H9 (cell line): ENCODE measurements around the gene SLAMF6. TPM values are rescaled to one million over a fixed set of nuclear protein-coding genes. Genes with fewer than 3 reads are reported as not detected.

Source experiments
- DNase-seq: peaks from one replicate; pipeline ENCODE4 v3.0.0-alpha.2; 2017
- H2AFZ ChIP-seq: one replicate; pipeline ENCODE4 v1.6.1; 2013; ENCODE audit warnings: mild to moderate bottlenecking, low read length, control low read depth, moderate library complexity
- H2AK5ac ChIP-seq: 2 replicates; pipeline ENCODE4 v1.6.1; 2013; ENCODE audit warnings: low read length, control low read depth, mixed read lengths; ENCODE audit not compliant: insufficient read length
- H2BK120ac ChIP-seq: one replicate; pipeline ENCODE4 v1.6.1; 2013; ENCODE audit warnings: low read depth, mild to moderate bottlenecking, low read length, control low read depth, inconsistent platforms; ENCODE audit not compliant: poor library complexity, severe bottlenecking
- H2BK12ac ChIP-seq: 2 replicates; pipeline ENCODE4 v1.6.1; 2013; ENCODE audit warnings: low read length, control low read depth, mixed read lengths, low read depth; ENCODE audit not compliant: insufficient read length
- H2BK15ac ChIP-seq: 2 replicates; pipeline ENCODE4 v1.6.1; 2013; ENCODE audit warnings: low read depth, low read length, control low read depth
- H2BK20ac ChIP-seq: one replicate; pipeline ENCODE4 v1.6.1; 2013; ENCODE audit warnings: low read depth, mild to moderate bottlenecking, low read length, control low read depth, inconsistent platforms; ENCODE audit not compliant: poor library complexity, severe bottlenecking
- H2BK5ac ChIP-seq: 2 replicates; pipeline ENCODE4 v1.6.1; 2013; ENCODE audit warnings: low read length, control low read depth, mixed read lengths; ENCODE audit not compliant: insufficient read length
- H3K14ac ChIP-seq: 2 replicates; pipeline ENCODE4 v1.6.1; 2013; ENCODE audit warnings: low read length, control low read depth; ENCODE audit not compliant: insufficient read depth
- H3K18ac ChIP-seq: 2 replicates; pipeline ENCODE4 v1.6.1; 2013; ENCODE audit warnings: low read depth, mild to moderate bottlenecking, mixed read lengths, low read length, control low read depth; ENCODE audit not compliant: insufficient read length
- H3K23ac ChIP-seq: 2 replicates; pipeline ENCODE4 v1.6.1; 2013; ENCODE audit warnings: low read length, control low read depth, mixed read lengths, low read depth; ENCODE audit not compliant: insufficient read length
- H3K23me2 ChIP-seq: 2 replicates; pipeline ENCODE4 v1.6.1; 2013; ENCODE audit warnings: low read depth, mild to moderate bottlenecking, mixed read lengths, low read length, control low read depth; ENCODE audit not compliant: insufficient read length, poor library complexity, severe bottlenecking
- H3K27ac ChIP-seq: 2 replicates; pipeline ENCODE4 v1.5.1; 2013; ENCODE audit warnings: low read length, control low read depth, mixed read lengths, low read depth; ENCODE audit not compliant: insufficient read length
- H3K27me3 ChIP-seq: 2 replicates; pipeline ENCODE4 v1.6.1; 2013; ENCODE audit warnings: low read length, control low read depth, inconsistent platforms; ENCODE audit not compliant: insufficient read depth
- H3K4ac ChIP-seq: 2 replicates; pipeline ENCODE4 v1.6.1; 2013; ENCODE audit warnings: low read depth, mild to moderate bottlenecking, control low read depth, inconsistent platforms, low read length, moderate library complexity
- H3K4me1 ChIP-seq: 2 replicates; pipeline ENCODE4 v1.6.1; 2013; ENCODE audit warnings: low read length, control low read depth, inconsistent platforms; ENCODE audit not compliant: insufficient read depth
- H3K4me2 ChIP-seq: 2 replicates; pipeline ENCODE4 v1.6.1; 2013; ENCODE audit warnings: low read length, control low read depth, mixed read lengths; ENCODE audit not compliant: insufficient read length, insufficient read depth
- H3K56ac ChIP-seq: 2 replicates; pipeline ENCODE4 v1.6.1; 2013; ENCODE audit warnings: low read depth, mild to moderate bottlenecking, mixed read lengths, low read length, control low read depth; ENCODE audit not compliant: insufficient read length
- H3K79me1 ChIP-seq: 2 replicates; pipeline ENCODE4 v1.6.1; 2013; ENCODE audit warnings: low read depth, mild to moderate bottlenecking, moderate library complexity, low read length, control low read depth, inconsistent platforms; ENCODE audit not compliant: insufficient read depth, poor library complexity, severe bottlenecking
- H3K79me2 ChIP-seq: 2 replicates; pipeline ENCODE4 v1.6.1; 2013; ENCODE audit warnings: low read length, control low read depth, inconsistent platforms; ENCODE audit not compliant: insufficient read depth
- H3K9ac ChIP-seq: 2 replicates; pipeline ENCODE4 v1.6.1; 2013; ENCODE audit warnings: low read length, control low read depth, mixed read lengths; ENCODE audit not compliant: insufficient read length; ENCODE audit errors: extremely low read depth
- H3K9me3 ChIP-seq: one replicate; pipeline ENCODE4 v1.6.1; 2013; ENCODE audit warnings: low read depth, low read length, inconsistent platforms; ENCODE audit not compliant: control insufficient read depth
- H3T11ph ChIP-seq: one replicate; pipeline ENCODE4 v1.6.1; 2013; ENCODE audit warnings: mild to moderate bottlenecking, low read length, control low read depth, inconsistent platforms
- H4K20me1 ChIP-seq: one replicate; pipeline ENCODE4 v1.6.1; 2013; ENCODE audit not compliant: control insufficient read depth, insufficient read length, insufficient read depth
- H4K5ac ChIP-seq: 2 replicates; pipeline ENCODE4 v1.6.1; 2013; ENCODE audit warnings: low read depth, mild to moderate bottlenecking, mixed read lengths, low read length, control low read depth; ENCODE audit not compliant: insufficient read length
- H4K8ac ChIP-seq: replicated peaks from 2 replicates; pipeline ENCODE4 v1.6.1; 2013; ENCODE audit warnings: low read length, control low read depth, mixed read lengths, low read depth; ENCODE audit not compliant: insufficient read length
- H4K91ac ChIP-seq: 2 replicates; pipeline ENCODE4 v1.6.1; 2013; ENCODE audit warnings: low read depth, mild to moderate bottlenecking, moderate library complexity, mixed read lengths, low read length, control low read depth; ENCODE audit not compliant: insufficient read length
- H3K27ac Mint-ChIP-seq, 3 experiments: 2 replicates in 2 of 3; 3 replicates in 1 of 3; pipeline ENCODE4 v1.8.0; 2020 to 2021; ENCODE audit warnings: mixed read lengths in 3 of 3, mild to moderate bottlenecking in 1 of 3, moderate library complexity in 1 of 3
- H3K27me3 Mint-ChIP-seq: 2 replicates; pipeline ENCODE4 v1.8.0; 2021; ENCODE audit warnings: low read depth, mild to moderate bottlenecking, moderate library complexity, mixed read lengths
- H3K36me3 Mint-ChIP-seq, 3 experiments: 2 replicates in 2 of 3; 3 replicates in 1 of 3; pipeline ENCODE4 v1.8.0; 2020 to 2021; ENCODE audit warnings: low read depth in 3 of 3, mixed read lengths in 3 of 3; ENCODE audit not compliant: insufficient read depth in 1 of 3
- H3K4me1 Mint-ChIP-seq, 2 experiments: 2 replicates each; pipeline ENCODE4 v1.8.0; 2020; ENCODE audit warnings: mixed read lengths in 2 of 2
- H3K4me3 Mint-ChIP-seq, 2 experiments: 2 replicates in 1 of 2; 3 replicates in 1 of 2; pipeline ENCODE4 v1.8.0; 2020 to 2021; ENCODE audit warnings: mild to moderate bottlenecking in 2 of 2, mixed read lengths in 2 of 2, moderate library complexity in 1 of 2
- H3K9me3 Mint-ChIP-seq, 2 experiments: 2 replicates in 1 of 2; 3 replicates in 1 of 2; pipeline ENCODE4 v1.8.0; 2020; ENCODE audit warnings: mild to moderate bottlenecking in 2 of 2, mixed read lengths in 2 of 2, moderate library complexity in 1 of 2
- WGBS: extraction: QIAGEN DNeasy Blood & Tissue Kit; methylation state at CpG from one replicate; pipeline ENCODE4 v1.1.7; 2013; ENCODE audit warnings: missing lambda C conversion rate, low lambda C conversion rate, mixed read lengths; ENCODE audit not compliant: insufficient read length; ENCODE audit errors: extremely low coverage; 5-methylcytosine and 5-hydroxymethylcytosine counted together
- total RNA-seq: library from RNA; stranded (reverse); gene quantifications from 2 replicates; pipeline ENCODE4 v1.2.1, GENCODE V29; 2021
- TF ChIP-seq, protein P1 (sequence below): fragments of 200-600 bp; sonication (generic); conservative IDR thresholded peaks from 3 replicates; pipeline ENCODE4 v1.8.0; 2021; ENCODE audit warnings: antibody characterized with exemption, mild to moderate bottlenecking

Gene SLAMF6
- total RNA-seq, 1 experiment from 2014 or later = not detected

DNA sequence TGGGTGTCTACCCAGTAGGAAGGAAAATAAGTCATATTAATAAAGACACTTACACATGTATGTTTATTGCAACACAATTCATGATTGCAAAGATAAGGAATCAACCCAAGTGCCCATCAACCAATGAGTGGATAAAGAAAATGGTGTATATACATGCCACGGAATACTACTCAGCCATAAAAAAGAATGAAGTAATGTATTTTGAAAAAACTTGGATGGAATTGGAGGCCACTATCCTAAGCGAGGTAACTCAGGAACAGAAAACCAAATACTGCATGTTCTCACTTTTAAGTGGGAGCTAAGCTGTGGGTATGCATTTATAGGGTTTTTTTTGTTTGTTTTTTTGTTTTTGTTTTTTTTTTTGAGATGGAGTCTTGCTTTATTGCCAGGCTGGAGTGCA, 73.6 kb downstream of the SLAMF6 start:
- H3K4me1 ChIP-seq = no peaks in the 10 kb centered on the region
- no peaks in the 10 kb centered on the region for H3K23me2 ChIP-seq
- no peak overlapping the region for H2BK12ac ChIP-seq
- no peak overlapping the region for H4K91ac ChIP-seq
- H3K23ac ChIP-seq = no peak overlapping the region
- H3K56ac ChIP-seq = no peak overlapping the region
- TF ChIP-seq, protein P1, sequence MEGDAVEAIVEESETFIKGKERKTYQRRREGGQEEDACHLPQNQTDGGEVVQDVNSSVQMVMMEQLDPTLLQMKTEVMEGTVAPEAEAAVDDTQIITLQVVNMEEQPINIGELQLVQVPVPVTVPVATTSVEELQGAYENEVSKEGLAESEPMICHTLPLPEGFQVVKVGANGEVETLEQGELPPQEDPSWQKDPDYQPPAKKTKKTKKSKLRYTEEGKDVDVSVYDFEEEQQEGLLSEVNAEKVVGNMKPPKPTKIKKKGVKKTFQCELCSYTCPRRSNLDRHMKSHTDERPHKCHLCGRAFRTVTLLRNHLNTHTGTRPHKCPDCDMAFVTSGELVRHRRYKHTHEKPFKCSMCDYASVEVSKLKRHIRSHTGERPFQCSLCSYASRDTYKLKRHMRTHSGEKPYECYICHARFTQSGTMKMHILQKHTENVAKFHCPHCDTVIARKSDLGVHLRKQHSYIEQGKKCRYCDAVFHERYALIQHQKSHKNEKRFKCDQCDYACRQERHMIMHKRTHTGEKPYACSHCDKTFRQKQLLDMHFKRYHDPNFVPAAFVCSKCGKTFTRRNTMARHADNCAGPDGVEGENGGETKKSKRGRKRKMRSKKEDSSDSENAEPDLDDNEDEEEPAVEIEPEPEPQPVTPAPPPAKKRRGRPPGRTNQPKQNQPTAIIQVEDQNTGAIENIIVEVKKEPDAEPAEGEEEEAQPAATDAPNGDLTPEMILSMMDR = no peak
- no peak overlapping the region for H3K27ac ChIP-seq
- no peaks in the 10 kb centered on the region for H3K36me3 Mint-ChIP-seq
- H4K20me1 ChIP-seq = no peaks in the 10 kb centered on the region
- H3K9ac ChIP-seq = no peak overlapping the region
- no peak overlapping the region for H2BK120ac ChIP-seq
- no peak overlapping the region for H3T11ph ChIP-seq
- H3K18ac ChIP-seq = no peak overlapping the region
- H3K79me2 ChIP-seq = no peaks in the 10 kb centered on the region
- no peak overlapping the region for H3K14ac ChIP-seq
- no peak overlapping the region for H2AK5ac ChIP-seq
- H3K4me2 ChIP-seq = no peak overlapping the region
- no peaks in the 10 kb centered on the region for H3K9me3 Mint-ChIP-seq
- WGBS = no CpG with 5 or more reads among the region's 2 CpGs
- no peak overlapping the region for H4K5ac ChIP-seq
- H3K27me3 ChIP-seq = no peaks in the 10 kb centered on the region
- no peaks in the 10 kb centered on the region; the same call in 1 of the 2 replicates for H3K27me3 Mint-ChIP-seq
- no peak overlapping the region for H3K4ac ChIP-seq
- H3K79me1 ChIP-seq = no peaks in the 10 kb centered on the region
- H2BK20ac ChIP-seq = no peak overlapping the region
- no peak overlapping the region for H2AFZ ChIP-seq
- no peaks in the 10 kb centered on the region for H3K4me1 Mint-ChIP-seq
- H3K27ac Mint-ChIP-seq = no peak overlapping the region
- no peak overlapping the region for H2BK5ac ChIP-seq
- H4K8ac ChIP-seq = no peak overlapping the region
- DNase-seq = no peak
- H3K9me3 ChIP-seq = no peaks in the 10 kb centered on the region
- H2BK15ac ChIP-seq = no peak overlapping the region
- no peak overlapping the region for H3K4me3 Mint-ChIP-seq
